G401 (cell line): ENCODE results near the gene NFIX. TPM values are rescaled to one million over a fixed set of nuclear protein-coding genes. Genes with fewer than 3 reads are reported as not detected.
A peak's percentile ranks its signal among the peaks of the same experiment; 100 is the strongest.
"Not testable (repeated sequence)": the region's sequence is repeated elsewhere in the genome, so short reads cannot be mapped to it uniquely, and the experiment has no call there.

Source experiments
- DNase-seq: peaks from one replicate; pipeline ENCODE4 v3.0.0-alpha.2; 2015; ENCODE audit warnings: low spot score
- in situ Hi-C: cut with HindIII; loops from 2 replicates; pipeline ENCODE4 v1.10.0; 2016; ENCODE audit warnings: low sequenced_read_pairs, mixed read lengths
- total RNA-seq: library from RNA; depleted of rRNA; stranded (reverse); fragments of >200 nt; shearing (Covaris generic); gene quantifications from 2 replicates; pipeline ENCODE4 v1.2.3, GENCODE V29; 2014; rRNA removed

Gene NFIX
- total RNA-seq, result 0.86 and 3.6 TPM in 2 replicates

GRCh38 chr19:12994701-12995595 lies at the start of gene NFIX:
TSS of gene NFIX (plus strand) at chr19:12995475. CDS start at chr19:12995838, 363 bp downstream.
- DNase-seq, result peak; percentile 29
- in situ Hi-C loops, result no loop called here

- peak; percentile 92 for DNase-seq
- in situ Hi-C loops, result no loop called here
Observed at GRCh38 chr19:12945479-12946091, 49.7 kb upstream of the NFIX start, which contains the start of gene RAD23A. TSS of gene RAD23A (plus strand) at chr19:12945862. CDS start at chr19:12945949, 87 bp downstream.

- peak; percentile 40 for DNase-seq
- in situ Hi-C loops, result no loop called here
Observed at GRCh38 chr19:12946092-12946721, 49.1 kb upstream of the NFIX start.

- no peak for DNase-seq
- in situ Hi-C loops, result no loop called here
Observed at GRCh38 chr19:12946731-12947496, 48.4 kb upstream of the NFIX start.

GRCh38 chr19:12947702-12948611 lies 47.3 kb upstream of the NFIX start:
- in situ Hi-C loops, result no loop called here
- DNase-seq, result no peak

- in situ Hi-C loops, result no loop called here
- DNase-seq, result no peak
Observed at GRCh38 chr19:12948612-12949362, 46.5 kb upstream of the NFIX start.

GRCh38 chr19:12949363-12950283 lies 45.7 kb upstream of the NFIX start:
- in situ Hi-C loops, result no loop called here
- DNase-seq, result no peak

- DNase-seq, in situ Hi-C loops: not testable (repeated sequence)
Observed at GRCh38 chr19:12952050-12952449, 43.2 kb upstream of the NFIX start.

GRCh38 chr19:12952488-12953137 lies 42.7 kb upstream of the NFIX start:
- in situ Hi-C loops, result no loop called here

GRCh38 chr19:12953138-12953798 lies 42.0 kb upstream of the NFIX start:
- in situ Hi-C loops, result no loop called here
- peak; percentile 90 for DNase-seq

More at GRCh38 chr19:12952488-12953137, 42.7 kb upstream of the NFIX start:
- DNase-seq, result no peak

- in situ Hi-C loops, result no loop called here
- DNase-seq, result peak; percentile 49
Observed at GRCh38 chr19:12953799-12954611, 41.3 kb upstream of the NFIX start.

- DNase-seq, result no peak
- in situ Hi-C loops, result no loop called here
Observed at GRCh38 chr19:12954612-12954962, 40.7 kb upstream of the NFIX start.

GRCh38 chr19:12955575-12955974 lies 39.7 kb upstream of the NFIX start:
- DNase-seq, in situ Hi-C loops: not testable (repeated sequence)

GRCh38 chr19:12955996-12956395 lies 39.3 kb upstream of the NFIX start:
- in situ Hi-C loops, result no loop called here

More at GRCh38 chr19:12955996-12956395, 39.3 kb upstream of the NFIX start:
- DNase-seq, result no peak
